Activated CD4-positive, alpha-beta T cell treated with anti-CD3 and anti-CD28 coated beads for 4 hours (primary cell): ENCODE results near the gene ARFGAP3.
"Not testable (repeated sequence)": the region's sequence is repeated elsewhere in the genome, so short reads cannot be mapped to it uniquely, and the experiment has no call there.

Source experiments
- DNase-seq, 2 donors: peaks; one replicate each; pipeline ENCODE4 v3.0.0-alpha.2; 2020

Gene ARFGAP3

GRCh38 chr22:42792909-42793847, 63.9 kb downstream of the ARFGAP3 start:
- DNase-seq: no peak

GRCh38 chr22:42792453-42792908, 64.6 kb downstream of the ARFGAP3 start:
- DNase-seq: no peak

- DNase-seq: no peak
Measured at GRCh38 chr22:42791721-42792452, 65.2 kb downstream of the ARFGAP3 start.

GRCh38 chr22:42788466-42788865, 68.6 kb downstream of the ARFGAP3 start:
- DNase-seq: no peak

GRCh38 chr22:42788021-42788420, 69.1 kb downstream of the ARFGAP3 start:
- no peak for DNase-seq

- DNase-seq: no peak
Measured at GRCh38 chr22:42787357-42787736, 69.7 kb downstream of the ARFGAP3 start.

GRCh38 chr22:42786606-42787356, 70.3 kb downstream of the ARFGAP3 start:
- DNase-seq: no peak

GRCh38 chr22:42785706-42786499, 71.2 kb downstream of the ARFGAP3 start:
- no peak for DNase-seq

GRCh38 chr22:42782306-42782705, 74.8 kb downstream of the ARFGAP3 start:
- not testable (repeated sequence) for DNase-seq

GRCh38 chr22:42780070-42780540, 77.0 kb downstream of the ARFGAP3 start:
- DNase-seq: peak; percentile 51 to 56

GRCh38 chr22:42777126-42777525, 79.9 kb downstream of the ARFGAP3 start:
- no peak for DNase-seq

GRCh38 chr22:42773167-42773566, 83.9 kb downstream of the ARFGAP3 start:
- no peak for DNase-seq

GRCh38 chr22:42772647-42773046, 84.4 kb downstream of the ARFGAP3 start:
- DNase-seq: no peak

GRCh38 chr22:42770941-42771647, 86.0 kb downstream of the ARFGAP3 start:
- DNase-seq: no peak

- no peak for DNase-seq
Measured at GRCh38 chr22:42770448-42770726, 86.7 kb downstream of the ARFGAP3 start.

GRCh38 chr22:42769574-42770447, 87.3 kb downstream of the ARFGAP3 start:
- no peak for DNase-seq

- no peak for DNase-seq
Measured at GRCh38 chr22:42769238-42769573, 87.9 kb downstream of the ARFGAP3 start.

- no peak for DNase-seq
Measured at GRCh38 chr22:42768385-42769035, 88.6 kb downstream of the ARFGAP3 start.

- DNase-seq: no peak
Measured at GRCh38 chr22:42766860-42767259, 90.2 kb downstream of the ARFGAP3 start.

GRCh38 chr22:42764895-42765363, 92.1 kb downstream of the ARFGAP3 start:
- DNase-seq: no peak
